Measurements from ENCODE around the gene KDM5B.
"Not testable (repeated sequence)": the region's sequence is repeated elsewhere in the genome, so short reads cannot be mapped to it uniquely, and the experiment has no call there.

KDM5B gene

GRCh38 chr1:202801175-202801574 is 7.0 kb downstream of the KDM5B start:
- no peak overlapping the region for H3K4me3 ChIP-seq (replicated peaks; ENCODE audit: low read depth, low read length)
- DNase-seq (ENCODE audit: low read depth): no peak
- no peak for TF ChIP-seq CTCF (IDR thresholded peaks at IDR 0.05; ENCODE audit: low read length, missing control alignments)

GRCh38 chr1:202800742-202801141 is 7.5 kb downstream of the KDM5B start:
- TF ChIP-seq CTCF (IDR thresholded peaks at IDR 0.05; ENCODE audit: low read length, missing control alignments): no peak
- no peak for DNase-seq (ENCODE audit: low read depth)
- no peak overlapping the region for H3K4me3 ChIP-seq (replicated peaks; ENCODE audit: low read depth, low read length)

GRCh38 chr1:202798792-202799331 is 9.4 kb downstream of the KDM5B start:
- DNase-seq (ENCODE audit: low read depth): no peak
- no peak overlapping the region for H3K4me3 ChIP-seq (replicated peaks; ENCODE audit: low read depth, low read length)
- TF ChIP-seq CTCF (IDR thresholded peaks at IDR 0.05; ENCODE audit: low read length, missing control alignments): no peak

- no peak for DNase-seq (ENCODE audit: low read depth)
- no peak for TF ChIP-seq CTCF (IDR thresholded peaks at IDR 0.05; ENCODE audit: low read length, missing control alignments)
- H3K4me3 ChIP-seq (replicated peaks; ENCODE audit: low read depth, low read length): no peak overlapping the region
Observed at GRCh38 chr1:202798260-202798659, 10.0 kb downstream of the KDM5B start.

- no peak for TF ChIP-seq CTCF (IDR thresholded peaks at IDR 0.05; ENCODE audit: low read length, missing control alignments)
- no peak for DNase-seq (ENCODE audit: low read depth)
- no peak overlapping the region for H3K4me3 ChIP-seq (replicated peaks; ENCODE audit: low read depth, low read length)
Observed at GRCh38 chr1:202796670-202797069, 11.6 kb downstream of the KDM5B start.

- not testable (repeated sequence) for DNase-seq (ENCODE audit: low read depth)
Observed at GRCh38 chr1:202794931-202795330, 13.3 kb downstream of the KDM5B start.

GRCh38 chr1:202794051-202794740 is 14.0 kb downstream of the KDM5B start:
- DNase-seq (ENCODE audit: low read depth): no peak
- no peak for TF ChIP-seq CTCF (IDR thresholded peaks at IDR 0.05; ENCODE audit: low read length, missing control alignments)
- no peak overlapping the region for H3K4me3 ChIP-seq (replicated peaks; ENCODE audit: low read depth, low read length)

More at GRCh38 chr1:202794931-202795330, 13.3 kb downstream of the KDM5B start:
- not testable (repeated sequence) for H3K4me3 ChIP-seq (replicated peaks; ENCODE audit: low read depth, low read length)

Data from fibroblast of pulmonary artery (primary cell).